Keratinocyte (primary cell): ENCODE measurements around the gene PRICKLE3. TPM values are rescaled to one million over a fixed set of nuclear protein-coding genes. Genes with fewer than 3 reads are reported as not detected.

ENCODE experiments used
- DNase-seq: peaks from one replicate; pipeline ENCODE4 v3.0.0-alpha.2; 2011; ENCODE audit warnings: low read depth, missing footprints, low spot score
- FAIRE-seq: peaks from 2 replicates; lab custom pipeline; 2011; peaks lifted over from hg19 to GRCh38; lab: Jason Lieb, UNC
- H2AFZ ChIP-seq: 2 replicates; pipeline ENCODE4 v1.6.0; 2012; ENCODE audit warnings: low read length, control low read depth, inconsistent platforms; ENCODE audit not compliant: control insufficient read depth
- H3K27ac ChIP-seq: 2 replicates; pipeline ENCODE4 v1.5.1; 2011; ENCODE audit warnings: low read length; ENCODE audit not compliant: control insufficient read depth, insufficient read depth
- H3K27me3 ChIP-seq: 3 replicates; pipeline ENCODE4 v1.6.0; 2011; ENCODE audit warnings: low read length; ENCODE audit not compliant: control insufficient read depth, insufficient read depth; ENCODE audit errors: extremely low read depth
- H3K36me3 ChIP-seq, 2 experiments: 2 replicates in 1 of 2; 3 replicates in 1 of 2; pipeline ENCODE4 v1.5.1; 2011; ENCODE audit warnings: low read length in 2 of 2, mild to moderate bottlenecking in 1 of 2; ENCODE audit not compliant: control insufficient read depth in 2 of 2, insufficient read depth in 2 of 2; ENCODE audit errors: extremely low read depth in 1 of 2
- H3K4me1 ChIP-seq: 3 replicates; pipeline ENCODE4 v1.5.1; 2011; ENCODE audit warnings: low read length; ENCODE audit not compliant: control insufficient read depth, insufficient read depth; ENCODE audit errors: extremely low read depth
- H3K4me2 ChIP-seq: 3 replicates; pipeline ENCODE4 v1.6.0; 2011; ENCODE audit warnings: low read depth, low read length; ENCODE audit not compliant: control insufficient read depth, insufficient read depth; ENCODE audit errors: extremely low read depth
- H3K4me3 ChIP-seq, 3 experiments: fragments of 200-600 bp in 1 of 3; sonication (generic) in 1 of 3; 2 replicates in 2 of 3; 3 replicates in 1 of 3; pipeline ENCODE4 v1.5.1; 2011 to 2016; ENCODE audit warnings: low read length in 3 of 3, mild to moderate bottlenecking in 3 of 3, control low read depth in 2 of 3, inconsistent platforms in 1 of 3, low read depth in 1 of 3, mixed read lengths in 1 of 3, mixed run types in 1 of 3, moderate library complexity in 1 of 3; ENCODE audit not compliant: control insufficient read depth in 2 of 3, insufficient read depth in 2 of 3; ENCODE audit errors: extremely low read depth in 1 of 3
- H3K79me2 ChIP-seq: 2 replicates; pipeline ENCODE4 v1.6.0; 2012; ENCODE audit warnings: low read length; ENCODE audit not compliant: control insufficient read depth, insufficient read depth
- H3K9ac ChIP-seq: 3 replicates; pipeline ENCODE4 v1.6.0; 2011; ENCODE audit warnings: low read length; ENCODE audit not compliant: control insufficient read depth, insufficient read depth; ENCODE audit errors: extremely low read depth
- H3K9me1 ChIP-seq: 3 replicates; pipeline ENCODE4 v1.6.0; 2011; ENCODE audit warnings: low read length; ENCODE audit not compliant: control insufficient read depth, insufficient read depth; ENCODE audit errors: extremely low read depth
- H3K9me3 ChIP-seq: 2 replicates; pipeline ENCODE4 v1.5.1; 2012; ENCODE audit warnings: low read depth, low read length; ENCODE audit not compliant: control insufficient read depth
- H4K20me1 ChIP-seq: 3 replicates; pipeline ENCODE4 v1.6.0; 2011; ENCODE audit warnings: low read length; ENCODE audit not compliant: control insufficient read depth, insufficient read depth; ENCODE audit errors: extremely low read depth
- CTCF ChIP-seq, 3 experiments: IDR thresholded peaks in 1 of 3; conservative IDR thresholded peaks in 1 of 3; optimal IDR thresholded peaks in 1 of 3; 2 replicates in 2 of 3; 3 replicates in 1 of 3; pipeline versions ENCODE3 to v1.5.1; 2011; ENCODE audit warnings: low read length in 3 of 3, mild to moderate bottlenecking in 3 of 3, moderate library complexity in 2 of 3, control low read depth in 1 of 3, inconsistent platforms in 1 of 3; ENCODE audit not compliant: insufficient read depth in 2 of 3; ENCODE audit errors: extremely low read depth in 1 of 3
- EZH2 ChIP-seq: IDR thresholded peaks from one replicate; pipeline ENCODE4 v1.6.1; 2012; ENCODE audit warnings: inconsistent platforms, mild to moderate bottlenecking, low read length, moderate library complexity
- dilution Hi-C: fragments of 300-500 bp; cut with MboI; formaldehyde crosslinking; loops from one replicate; pipeline ENCODE4 v1.7.0; 2020; ENCODE audit warnings: low sequenced_read_pairs; ENCODE audit not compliant: extremely low pct_ligation_motif_present
- polyA plus RNA-seq, 5 experiments: library from polyadenylated mRNA; depleted of rRNA in 3 of 5; stranded (reverse) in 3 of 5; stranded (forward) in 1 of 5; unstranded in 1 of 5; fragments of >200 nt; gene quantifications; 1 replicate in 1 of 5; 2 replicates in 3 of 5; 3 replicates in 1 of 5; pipeline versions ENCODE4 v1.2.1 to v1.2.3, GENCODE V29; 2011 to 2012; ENCODE audit warnings: missing spikeins in 2 of 5, low read depth in 1 of 5, low replicate concordance in 1 of 5

Gene PRICKLE3
- polyA plus RNA-seq, 1 donor (not counting 4 experiments of a cell fraction or from before 2014, with no cell fraction given): 8.7 TPM

GRCh38 chrX:49160908-49161307 lies 25.3 kb downstream of the PRICKLE3 start:
- H3K4me1 ChIP-seq: peaks cover 7% of the 10 kb centered on the region
- H3K4me3 ChIP-seq: no peak overlapping the region
- H3K9me3 ChIP-seq: no peaks in the 10 kb centered on the region
- H3K9ac ChIP-seq: no peak overlapping the region
- TF ChIP-seq EZH2: no peak
- TF ChIP-seq CTCF (optimal IDR thresholded peaks at IDR 0.05 in 1 of 3, IDR thresholded peaks at IDR 0.05 in 1 of 3, conservative IDR thresholded peaks at IDR 0.05 in 1 of 3; ENCODE audit: extremely low read depth in 1 of 3, insufficient read depth in 2 of 3, low read length in 3 of 3): no peak
- no peak overlapping the region for H3K4me2 ChIP-seq
- no peaks in the 10 kb centered on the region for H4K20me1 ChIP-seq
- no peaks in the 10 kb centered on the region for H3K79me2 ChIP-seq
- H3K36me3 ChIP-seq: no peaks in the 10 kb centered on the region
- DNase-seq (no peak), FAIRE-seq (no peak)
- dilution Hi-C loops: no loop called here
- no peak overlapping the region for H3K27ac ChIP-seq
- H2AFZ ChIP-seq: no peak overlapping the region
- no peaks in the 10 kb centered on the region for H3K9me1 ChIP-seq
- H3K27me3 ChIP-seq: no peaks in the 10 kb centered on the region

GRCh38 chrX:49157194-49157593 lies 29.0 kb downstream of the PRICKLE3 start:
- Histone ChIP-seq H3K4me2 (no peak overlapping the region), H3K9me3 (no peaks in the 10 kb centered on the region), H4K20me1 (no peaks in the 10 kb centered on the region), H2AFZ (no peak overlapping the region), H3K4me1 (peaks cover 4% of the 10 kb centered on the region), H3K9ac (no peak overlapping the region), H3K27me3 (no peaks in the 10 kb centered on the region), H3K9me1 (no peaks in the 10 kb centered on the region), H3K4me3 (no peak overlapping the region), H3K36me3 (no peaks in the 10 kb centered on the region), H3K27ac (no peak overlapping the region), H3K79me2 (no peaks in the 10 kb centered on the region)
- FAIRE-seq (no peak), DNase-seq (no peak)
- TF ChIP-seq EZH2 (no peak), CTCF (optimal IDR thresholded peaks at IDR 0.05 in 1 of 3, IDR thresholded peaks at IDR 0.05 in 1 of 3, conservative IDR thresholded peaks at IDR 0.05 in 1 of 3; ENCODE audit: extremely low read depth in 1 of 3, insufficient read depth in 2 of 3, low read length in 3 of 3) (no peak)
- dilution Hi-C loops: no loop called here
